Activated T-helper 2 cell treated with anti-CD3 and anti-CD28 coated beads, Interferon-gamma antibody, Interleukin-2, Interleukin-4, amounts not matched to agents 10 μg/mL and 5 μg/mL and 100 μg/mL, durations not matched to agents 14 hours and 24 hours and 36 hours (primary cell): Measurements from ENCODE around the gene LRRC49. TPM values are rescaled to one million over a fixed set of nuclear protein-coding genes. Genes with fewer than 3 reads are reported as not detected.

Experiments used
- DNase-seq: peaks from one replicate; pipeline ENCODE4 v3.0.0; 2021; ENCODE audit warnings: low spot score
- H3K27ac Mint-ChIP-seq: one replicate; pipeline ENCODE4 v1.8.0; 2021; ENCODE audit warnings: mixed read lengths
- H3K27me3 Mint-ChIP-seq: one replicate; pipeline ENCODE4 v1.8.0; 2021; ENCODE audit warnings: low read depth, mixed read lengths
- H3K36me3 Mint-ChIP-seq: one replicate; pipeline ENCODE4 v1.8.0; 2021; ENCODE audit warnings: low read depth, mixed read lengths
- H3K4me1 Mint-ChIP-seq: one replicate; pipeline ENCODE4 v1.8.0; 2021; ENCODE audit warnings: low read depth, mixed read lengths
- H3K4me3 Mint-ChIP-seq: one replicate; pipeline ENCODE4 v1.8.0; 2021; ENCODE audit warnings: low read depth, mild to moderate bottlenecking, moderate library complexity, mixed read lengths
- H3K9me3 Mint-ChIP-seq: one replicate; pipeline ENCODE4 v1.8.0; 2021; ENCODE audit warnings: mixed read lengths
- intact Hi-C: fragments of 100-400 bp; cut with micrococcal nuclease; formaldehyde crosslinking; loops from one replicate; pipeline ENCODE4 v1.15.1; 2023
- total RNA-seq: library from RNA; stranded (reverse); gene quantifications from 2 replicates; pipeline ENCODE4 v1.2.3, GENCODE V29; 2022

LRRC49 gene
- total RNA-seq, 1 donor from 2014 or later: not detected

DNA sequence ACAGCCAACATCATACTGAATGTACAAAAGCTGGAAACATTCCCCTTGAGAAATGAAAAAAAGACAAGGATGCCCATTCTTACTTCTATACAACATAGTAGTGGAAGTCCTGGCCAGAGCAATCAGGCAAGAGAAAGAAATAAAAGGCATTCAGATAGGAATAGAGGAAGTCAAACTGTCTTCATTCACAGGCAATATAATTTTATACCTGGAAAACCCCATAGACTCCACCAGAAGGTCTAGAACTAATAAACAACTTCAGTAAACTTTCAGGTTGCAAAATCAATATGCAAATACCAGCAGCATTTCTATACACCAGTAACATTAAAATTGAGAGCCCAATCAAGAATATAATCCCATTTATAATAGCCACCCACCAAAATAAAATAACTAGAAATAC, 195.5 kb downstream of the LRRC49 start:
- no peak overlapping the region for H3K4me3 Mint-ChIP-seq
- H3K36me3 Mint-ChIP-seq: no peaks in the 10 kb centered on the region
- no peaks in the 10 kb centered on the region for H3K9me3 Mint-ChIP-seq
- H3K4me1 Mint-ChIP-seq: no peaks in the 10 kb centered on the region
- peaks cover 7% of the 10 kb centered on the region for H3K27me3 Mint-ChIP-seq
- intact Hi-C loops: no loop called here
- DNase-seq: no peak
- H3K27ac Mint-ChIP-seq: no peak overlapping the region

DNA sequence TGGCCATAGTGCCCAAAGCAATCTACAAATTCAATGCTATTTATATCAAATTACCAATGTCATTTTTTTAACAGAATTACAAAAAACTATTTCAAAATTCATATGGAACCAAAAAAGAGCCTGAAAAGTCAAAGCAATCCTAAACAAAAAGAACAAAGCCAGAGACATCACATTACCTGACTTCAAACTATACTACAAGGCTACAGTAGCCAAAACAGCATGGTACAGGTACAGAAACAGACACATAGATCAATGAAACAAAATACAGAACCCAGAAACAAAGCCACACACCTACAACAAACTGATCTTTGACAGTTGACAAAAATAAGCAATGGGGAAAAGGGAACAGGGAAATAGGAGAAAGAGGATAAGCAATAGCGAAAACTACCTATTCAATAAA, 196.1 kb downstream of the LRRC49 start:
- Mint-ChIP-seq H3K27ac (no peak overlapping the region), H3K4me3 (no peak overlapping the region), H3K9me3 (no peaks in the 10 kb centered on the region), H3K36me3 (no peaks in the 10 kb centered on the region), H3K4me1 (no peaks in the 10 kb centered on the region), H3K27me3 (peaks cover 7% of the 10 kb centered on the region)
- intact Hi-C loops: no loop called here
- DNase-seq: no peak

DNA sequence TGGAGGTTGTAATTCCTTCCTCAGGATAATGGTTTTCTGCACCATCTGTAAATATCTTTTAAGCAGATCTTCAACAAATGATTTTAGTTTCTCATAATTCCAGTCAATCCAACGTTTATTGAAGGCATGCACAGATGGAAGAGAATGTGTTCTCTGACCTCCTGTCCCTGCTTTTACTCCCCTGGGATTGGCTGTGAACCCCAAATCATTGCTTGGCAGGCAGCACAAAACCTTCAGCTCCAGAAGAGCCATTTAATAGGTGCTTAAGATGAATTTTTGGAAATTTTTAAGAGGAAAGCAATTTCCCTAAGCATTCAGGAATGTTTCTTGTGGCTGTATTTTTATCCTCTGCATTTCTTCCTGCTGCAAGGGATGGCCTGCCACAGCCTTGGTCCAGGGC, 197.2 kb downstream of the LRRC49 start:
- intact Hi-C loops: no loop called here
- Mint-ChIP-seq H3K4me1 (no peaks in the 10 kb centered on the region), H3K4me3 (no peak overlapping the region), H3K27me3 (peaks cover 3% of the 10 kb centered on the region), H3K27ac (no peak overlapping the region), H3K9me3 (no peaks in the 10 kb centered on the region), H3K36me3 (no peaks in the 10 kb centered on the region)
- no peak for DNase-seq

DNA sequence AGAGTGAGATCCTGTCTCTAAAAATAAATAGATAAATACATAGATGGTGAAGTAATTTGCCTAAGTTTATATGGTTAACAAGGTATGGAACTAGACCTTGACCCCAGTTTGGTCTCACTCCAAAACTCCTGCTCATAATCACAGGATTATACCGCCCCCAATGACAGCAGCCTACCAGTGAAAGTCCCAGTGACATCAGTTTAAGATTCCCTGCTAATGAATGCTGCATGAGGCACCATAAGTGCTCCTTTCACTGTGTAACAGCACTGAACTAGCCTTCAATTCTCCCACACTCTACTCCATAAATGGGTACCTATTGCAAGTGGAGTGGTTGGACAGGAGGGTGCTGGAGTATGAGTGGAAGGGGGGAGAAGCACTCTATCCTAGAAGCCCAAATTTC, 199.0 kb downstream of the LRRC49 start:
- H3K36me3 Mint-ChIP-seq: no peaks in the 10 kb centered on the region
- no peaks in the 10 kb centered on the region for H3K4me1 Mint-ChIP-seq
- intact Hi-C loops: no loop called here
- H3K9me3 Mint-ChIP-seq: no peaks in the 10 kb centered on the region
- peaks cover 3% of the 10 kb centered on the region for H3K27me3 Mint-ChIP-seq
- DNase-seq: no peak
- no peak overlapping the region for H3K4me3 Mint-ChIP-seq
- no peak overlapping the region for H3K27ac Mint-ChIP-seq

DNA sequence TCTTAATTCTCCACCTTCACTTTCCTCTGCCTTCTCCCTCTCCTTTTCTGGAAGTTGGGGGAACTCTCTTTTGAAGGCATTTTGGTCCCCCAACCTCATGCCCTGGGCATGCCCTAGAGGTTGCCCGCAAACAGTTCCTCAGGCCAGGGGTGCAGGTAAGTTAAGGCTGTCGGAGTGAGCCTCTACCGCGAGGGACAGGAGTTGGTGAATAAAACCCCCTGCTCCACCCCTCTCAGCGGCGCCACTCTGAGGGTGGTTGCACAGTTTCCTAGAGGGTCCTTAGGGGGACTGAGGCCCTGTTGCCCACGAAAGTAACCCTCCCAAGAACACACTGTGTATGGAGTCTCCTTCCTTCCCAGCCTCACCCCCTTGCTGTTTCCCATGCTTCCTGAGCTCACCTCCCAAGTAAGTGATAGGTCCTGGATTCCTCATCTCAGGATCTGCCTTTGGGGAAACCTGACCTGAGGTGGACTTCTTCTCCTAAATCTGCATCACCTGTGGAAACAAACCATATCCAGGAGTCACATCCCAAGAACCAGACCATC, 199.5 kb downstream of the LRRC49 start:
- no peaks in the 10 kb centered on the region for H3K9me3 Mint-ChIP-seq
- H3K27me3 Mint-ChIP-seq: peaks cover under 1% of the 10 kb centered on the region
- H3K27ac Mint-ChIP-seq: no peak overlapping the region
- H3K4me1 Mint-ChIP-seq: no peaks in the 10 kb centered on the region
- DNase-seq: no peak
- H3K4me3 Mint-ChIP-seq: no peak overlapping the region
- no peaks in the 10 kb centered on the region for H3K36me3 Mint-ChIP-seq
- intact Hi-C loops: no loop called here

DNA sequence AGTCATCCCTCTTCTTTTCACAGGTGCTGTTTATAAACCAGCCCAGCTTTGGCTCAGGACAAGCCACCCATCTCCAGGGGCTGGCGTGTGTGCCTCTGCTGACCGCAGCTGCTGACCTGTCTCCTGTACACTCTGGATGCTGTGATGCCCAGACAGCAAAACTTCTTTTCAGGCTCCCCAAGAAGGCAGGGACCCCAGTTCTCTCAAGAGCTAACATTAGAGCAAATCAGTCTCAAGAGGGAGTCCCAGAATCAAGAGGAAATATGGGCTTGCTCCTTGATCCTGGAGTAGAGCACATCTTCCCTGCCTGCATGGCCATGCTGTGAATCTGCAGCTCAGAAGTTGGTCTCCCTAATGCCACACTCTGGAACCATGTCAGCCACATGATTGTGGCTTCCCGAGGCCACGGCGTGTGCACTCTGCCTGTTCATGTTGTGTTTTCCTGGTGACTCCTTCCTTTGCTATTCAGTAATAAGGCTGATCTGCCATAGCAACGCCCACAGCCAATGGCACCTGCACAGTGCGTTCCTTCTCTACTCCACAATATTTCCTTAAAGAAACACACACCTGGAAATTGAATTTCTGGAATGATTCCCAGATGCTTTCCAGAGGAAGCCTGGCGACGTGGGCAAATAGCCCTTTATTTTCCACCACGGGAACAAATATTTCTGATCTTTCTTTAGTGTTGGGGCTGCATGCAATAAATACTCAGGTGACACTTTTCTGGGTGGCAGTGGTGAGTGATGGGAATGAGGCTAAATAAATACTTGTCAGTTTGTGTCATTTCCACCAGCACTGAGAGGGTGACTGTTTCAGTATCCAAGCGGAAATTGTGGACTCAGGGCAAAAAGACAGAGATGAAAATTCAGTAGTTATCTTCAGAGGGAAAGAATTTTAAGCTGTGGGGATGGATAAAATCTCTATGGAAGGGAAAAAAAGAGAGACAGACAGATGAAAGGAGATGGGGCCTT, 200.7 kb downstream of the LRRC49 start:
- no peaks in the 10 kb centered on the region for H3K9me3 Mint-ChIP-seq
- H3K36me3 Mint-ChIP-seq: no peaks in the 10 kb centered on the region
- H3K27me3 Mint-ChIP-seq: no peaks in the 10 kb centered on the region
- no peaks in the 10 kb centered on the region for H3K4me1 Mint-ChIP-seq
- DNase-seq: no peak
- H3K27ac Mint-ChIP-seq: no peak overlapping the region
- no peak overlapping the region for H3K4me3 Mint-ChIP-seq
- intact Hi-C loops: no loop called here

DNA sequence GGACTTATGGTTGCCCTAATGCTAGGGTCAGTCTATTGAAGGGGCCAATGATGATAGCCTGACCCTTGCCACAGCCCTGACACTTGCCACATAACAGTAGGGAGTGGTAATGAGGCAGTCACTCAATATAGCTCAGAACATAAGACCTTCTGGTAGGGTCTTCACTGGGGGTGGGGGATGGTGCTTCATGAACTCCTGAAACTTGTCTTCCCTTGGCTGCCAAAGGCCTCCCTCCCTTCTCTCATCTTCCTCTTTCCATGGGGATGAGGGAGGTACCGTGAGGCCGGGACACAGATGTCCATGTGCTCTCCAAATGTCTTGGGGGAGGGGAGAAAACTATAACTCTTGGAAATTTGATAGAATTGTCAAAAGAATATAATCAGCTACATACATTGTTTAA, 201.5 kb downstream of the LRRC49 start:
- Mint-ChIP-seq H3K27ac (no peak overlapping the region), H3K4me3 (no peak overlapping the region), H3K36me3 (no peaks in the 10 kb centered on the region), H3K9me3 (no peaks in the 10 kb centered on the region), H3K4me1 (no peaks in the 10 kb centered on the region), H3K27me3 (no peaks in the 10 kb centered on the region)
- intact Hi-C loops: no loop called here
- DNase-seq: no peak

DNA sequence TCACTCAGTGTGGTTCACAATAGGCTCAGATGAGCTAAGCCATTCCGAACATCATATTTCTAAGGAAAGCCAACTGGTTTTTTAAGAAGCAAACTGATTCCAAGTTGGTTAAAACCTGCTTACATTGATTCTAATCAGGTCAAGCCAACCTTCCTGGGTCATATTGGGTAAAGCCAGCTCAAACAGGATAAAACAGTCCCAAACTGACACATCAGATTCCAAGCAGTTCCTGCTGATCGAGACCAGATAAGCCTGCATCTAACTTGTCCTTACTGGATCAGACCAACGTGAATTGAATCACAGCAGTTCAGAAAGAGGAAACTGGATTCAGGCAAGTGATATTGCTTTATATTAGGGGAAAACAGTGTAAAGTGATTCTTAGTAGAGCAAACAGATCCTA, 204.1 kb downstream of the LRRC49 start:
- Mint-ChIP-seq H3K4me3 (no peak overlapping the region), H3K27ac (no peak overlapping the region), H3K36me3 (no peaks in the 10 kb centered on the region), H3K27me3 (no peaks in the 10 kb centered on the region), H3K9me3 (no peaks in the 10 kb centered on the region), H3K4me1 (no peaks in the 10 kb centered on the region)
- intact Hi-C loops: no loop called here
- DNase-seq: no peak

DNA sequence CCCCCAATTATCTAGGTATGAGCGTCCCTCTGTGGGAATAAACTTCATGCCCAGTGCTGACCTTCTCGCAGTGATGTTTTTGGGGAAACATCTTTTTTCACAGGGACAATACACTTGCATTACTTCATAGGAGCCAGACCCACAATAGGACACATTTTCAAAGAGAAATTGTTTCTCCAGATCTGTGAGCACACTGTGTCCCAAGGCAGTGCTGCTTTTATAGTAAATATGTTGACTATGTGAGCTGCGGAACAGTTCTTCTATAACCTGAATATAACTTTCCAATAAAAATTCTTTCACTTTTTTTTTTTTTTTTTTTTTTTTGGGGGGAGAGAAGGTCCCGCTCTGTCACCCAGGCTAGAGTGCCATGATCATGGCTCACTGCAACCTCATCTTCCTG, 205.3 kb downstream of the LRRC49 start:
- intact Hi-C loops: no loop called here
- H3K9me3 Mint-ChIP-seq: no peaks in the 10 kb centered on the region
- H3K4me1 Mint-ChIP-seq: no peaks in the 10 kb centered on the region
- H3K27ac Mint-ChIP-seq: no peak overlapping the region
- H3K36me3 Mint-ChIP-seq: no peaks in the 10 kb centered on the region
- H3K27me3 Mint-ChIP-seq: no peaks in the 10 kb centered on the region
- no peak for DNase-seq
- no peak overlapping the region for H3K4me3 Mint-ChIP-seq

DNA sequence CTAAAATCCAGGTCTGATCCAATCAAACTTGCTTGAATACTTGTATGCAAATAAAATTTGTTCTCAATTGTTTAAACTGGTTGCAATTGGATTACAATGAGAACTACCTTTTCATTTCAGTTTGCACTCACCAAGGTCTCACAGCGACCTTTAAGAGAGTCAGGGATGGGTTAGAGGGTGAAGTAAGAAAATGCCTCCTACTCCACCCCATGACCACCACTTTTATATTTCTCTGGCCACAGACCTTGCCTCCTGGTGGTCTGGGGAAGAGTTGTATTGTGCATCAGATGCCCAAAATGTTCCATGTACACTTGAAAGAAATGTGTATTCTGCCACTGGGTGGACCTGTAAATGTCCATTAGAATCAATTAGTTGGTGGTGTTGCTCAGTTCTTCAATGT, 206.3 kb downstream of the LRRC49 start:
- H3K4me3 Mint-ChIP-seq: no peak overlapping the region
- H3K27me3 Mint-ChIP-seq: no peaks in the 10 kb centered on the region
- intact Hi-C loops: no loop called here

More for the DNA sequence above, 206.3 kb downstream of the LRRC49 start:
- Mint-ChIP-seq H3K4me1 (no peaks in the 10 kb centered on the region), H3K9me3 (no peaks in the 10 kb centered on the region), H3K36me3 (no peaks in the 10 kb centered on the region), H3K27ac (no peak overlapping the region)
- DNase-seq: no peak

Other genes starting within 250 kb of the LRRC49 start
- gene UACA, start 129.3 kb upstream of the LRRC49 start, total RNA-seq: 1.1 and 1.3 TPM in 2 replicates
- not detected in 2 replicates for gene LARP6, start 38.7 kb upstream of the LRRC49 start, total RNA-seq
- gene THAP10, start 393 bp upstream of the LRRC49 start, total RNA-seq: 0.37 TPM in 1 of 2 replicates, not detected in the other
- gene THSD4, start 222.6 kb downstream of the LRRC49 start, total RNA-seq: 0.07 TPM in 1 of 2 replicates, not detected in the other